Hematopoietic multipotent progenitor cell treated with erythropoietin and hydrocortisone succinate and interleukin-3 and kit ligand, for 4 days (in vitro differentiated cells): Measurements from ENCODE around the gene PTCH1.
A peak's percentile ranks its signal among the peaks of the same experiment; 100 is the strongest.

ENCODE experiments used
- DNase-seq: peaks from one replicate; pipeline ENCODE4 v3.0.0-alpha.2; 2015

PTCH1 gene

GRCh38 chr9:95497772-95498171, 19.0 kb downstream of the PTCH1 start:
- no peak for DNase-seq

- no peak for DNase-seq
These were observed 20.1 kb downstream of the PTCH1 start for GRCh38 chr9:95496687-95497086.

- no peak for DNase-seq
These were observed 20.8 kb downstream of the PTCH1 start for GRCh38 chr9:95495961-95496360.

- no peak for DNase-seq
These were observed 21.2 kb downstream of the PTCH1 start for GRCh38 chr9:95495529-95495928.

- DNase-seq, result peak; percentile 18
These were observed 22.1 kb downstream of the PTCH1 start for GRCh38 chr9:95494416-95495371.

- DNase-seq, result no peak
These were observed 22.8 kb downstream of the PTCH1 start for GRCh38 chr9:95494022-95494415.

GRCh38 chr9:95493402-95493801, 23.4 kb downstream of the PTCH1 start:
- DNase-seq, result no peak

GRCh38 chr9:95491543-95492320, 25.0 kb downstream of the PTCH1 start:
- DNase-seq, result no peak

GRCh38 chr9:95488954-95489353, 27.8 kb downstream of the PTCH1 start:
- no peak for DNase-seq

- DNase-seq, result no peak
These were observed 30.5 kb downstream of the PTCH1 start for GRCh38 chr9:95486318-95486717.

GRCh38 chr9:95484225-95484624, 32.5 kb downstream of the PTCH1 start:
- no peak for DNase-seq

- DNase-seq, result no peak
These were observed 33.3 kb downstream of the PTCH1 start for GRCh38 chr9:95483431-95483830.

- no peak for DNase-seq
These were observed 34.1 kb downstream of the PTCH1 start for GRCh38 chr9:95482621-95483020.

GRCh38 chr9:95481000-95481399, 35.8 kb downstream of the PTCH1 start:
- DNase-seq, result no peak

- no peak for DNase-seq
These were observed 36.4 kb downstream of the PTCH1 start for GRCh38 chr9:95480346-95480745.

- no peak for DNase-seq
These were observed 37.4 kb downstream of the PTCH1 start for GRCh38 chr9:95479330-95479729.

GRCh38 chr9:95478335-95478734, 38.4 kb downstream of the PTCH1 start:
- no peak for DNase-seq

- DNase-seq, result no peak
These were observed 38.9 kb downstream of the PTCH1 start for GRCh38 chr9:95477885-95478284.

- DNase-seq, result no peak
These were observed 39.3 kb downstream of the PTCH1 start for GRCh38 chr9:95477441-95477840.

- DNase-seq, result no peak
These were observed 48.0 kb downstream of the PTCH1 start for GRCh38 chr9:95468791-95469190.

GRCh38 chr9:95465115-95465514, 51.7 kb downstream of the PTCH1 start:
- DNase-seq, result no peak

GRCh38 chr9:95463148-95464060, 53.4 kb downstream of the PTCH1 start:
- no peak for DNase-seq
